Neural progenitor cell (in vitro differentiated cells): ENCODE results near the gene RCVRN. TPM values are rescaled to one million over a fixed set of nuclear protein-coding genes. Genes with fewer than 3 reads are reported as not detected.
"Not testable (repeated sequence)": the region's sequence is repeated elsewhere in the genome, so short reads cannot be mapped to it uniquely, and the experiment has no call there.

Experiments
- DNase-seq: peaks from one replicate; pipeline ENCODE4 v3.0.0-alpha.2; 2016; ENCODE audit warnings: low spot score
- H2AFZ ChIP-seq: fragments of 200-600 bp; sonication (generic); replicated peaks from 2 replicates; pipeline ENCODE4 v1.6.1; 2016; ENCODE audit warnings: antibody characterized with exemption
- H3F3A ChIP-seq: fragments of 200-600 bp; sonication (generic); 2 replicates; pipeline ENCODE4 v1.6.1; 2016; ENCODE audit warnings: antibody characterized with exemption, low read depth
- H3K27ac ChIP-seq: fragments of 200-600 bp; sonication (generic); 2 replicates; pipeline ENCODE4 v1.5.1; 2016; ENCODE audit warnings: mild to moderate bottlenecking
- H3K27me3 ChIP-seq: fragments of 200-600 bp; sonication (generic); 2 replicates; pipeline ENCODE4 v1.6.1; 2016; ENCODE audit warnings: mild to moderate bottlenecking, moderate library complexity
- H3K36me3 ChIP-seq: fragments of 200-600 bp; sonication (generic); 2 replicates; pipeline ENCODE4 v1.5.1; 2016
- H3K4me1 ChIP-seq: fragments of 200-600 bp; sonication (generic); 2 replicates; pipeline ENCODE4 v1.6.1; 2016; ENCODE audit warnings: mixed run types
- H3K4me2 ChIP-seq: fragments of 200-600 bp; sonication (generic); 2 replicates; pipeline ENCODE4 v1.6.1; 2016
- H3K4me3 ChIP-seq: fragments of 200-600 bp; sonication (generic); 2 replicates; pipeline ENCODE4 v1.5.1; 2016
- H3K79me2 ChIP-seq: fragments of 200-600 bp; sonication (generic); 2 replicates; pipeline ENCODE4 v1.6.1; 2016; ENCODE audit warnings: low read depth
- H3K9ac ChIP-seq: fragments of 200-600 bp; sonication (generic); 2 replicates; pipeline ENCODE4 v1.6.1; 2016
- H3K9me3 ChIP-seq: fragments of 200-600 bp; sonication (generic); 2 replicates; pipeline ENCODE4 v1.5.1; 2016; ENCODE audit warnings: low read depth
- H4K20me1 ChIP-seq: fragments of 200-600 bp; sonication (generic); 2 replicates; pipeline ENCODE4 v1.6.1; 2016; ENCODE audit warnings: low read depth
- H3K27ac Mint-ChIP-seq: 3 replicates; pipeline ENCODE4 v1.8.0; 2021; ENCODE audit warnings: mixed read lengths
- H3K27me3 Mint-ChIP-seq: 2 replicates; pipeline ENCODE4 v1.8.0; 2022; ENCODE audit warnings: low read depth, mild to moderate bottlenecking, inconsistent platforms, moderate library complexity, mixed read lengths; ENCODE audit not compliant: insufficient read depth
- H3K36me3 Mint-ChIP-seq: 3 replicates; pipeline ENCODE4 v1.8.0; 2021; ENCODE audit warnings: mixed read lengths
- H3K4me1 Mint-ChIP-seq: 3 replicates; pipeline ENCODE4 v1.8.0; 2021; ENCODE audit warnings: mixed read lengths
- H3K4me3 Mint-ChIP-seq: 3 replicates; pipeline ENCODE4 v1.8.0; 2021; ENCODE audit warnings: mild to moderate bottlenecking, moderate library complexity, mixed read lengths
- H3K9me3 Mint-ChIP-seq: 3 replicates; pipeline ENCODE4 v1.8.0; 2020; ENCODE audit warnings: mixed read lengths
- EZH2 ChIP-seq: fragments of 200-600 bp; sonication (generic); IDR thresholded peaks from 2 replicates; pipeline ENCODE4 v1.6.1; 2017; ENCODE audit warnings: antibody characterized with exemption, mild to moderate bottlenecking, moderate library complexity
- EZH2phosphoT487 ChIP-seq: fragments of 200-600 bp; sonication (generic); IDR thresholded peaks from 2 replicates; pipeline ENCODE4 v1.6.1; 2017; ENCODE audit warnings: antibody characterized with exemption
- total RNA-seq: library from RNA; depleted of rRNA; stranded (reverse); fragments of >200 nt; gene quantifications from 2 replicates; pipeline ENCODE4 v1.2.3, GENCODE V29; 2015; ENCODE audit warnings: low replicate concordance
- TF ChIP-seq, protein P1 (sequence below): fragments of 200-600 bp; sonication (generic); IDR thresholded peaks from 2 replicates; pipeline ENCODE4 v1.5.1; 2017; ENCODE audit warnings: antibody characterized with exemption, mild to moderate bottlenecking

Gene RCVRN
- total RNA-seq, 1 donor from 2014 or later = not detected

GRCh38 chr17:9922012-9922848, 17.2 kb upstream of the RCVRN start:
- Histone ChIP-seq H3F3A (no peaks in the 10 kb centered on the region), H3K36me3 (no peaks in the 10 kb centered on the region), H3K27me3 (no peaks in the 10 kb centered on the region), H3K9ac (no peak overlapping the region), H3K9me3 (no peaks in the 10 kb centered on the region), H3K4me2 (no peak overlapping the region), H3K79me2 (no peaks in the 10 kb centered on the region), H3K27ac (no peak overlapping the region), H3K4me1 (peaks cover 7% of the 10 kb centered on the region), H4K20me1 (no peaks in the 10 kb centered on the region), H2AFZ (no peak overlapping the region), H3K4me3 (no peak overlapping the region)
- Mint-ChIP-seq H3K4me3 (no peak overlapping the region), H3K9me3 (no peaks in the 10 kb centered on the region), H3K27ac (no peak overlapping the region), H3K36me3 (peaks cover 5% of the 10 kb centered on the region), H3K4me1 (peaks cover 13% of the 10 kb centered on the region), H3K27me3 (peaks cover 2% of the 10 kb centered on the region)
- TF ChIP-seq, protein P1, sequence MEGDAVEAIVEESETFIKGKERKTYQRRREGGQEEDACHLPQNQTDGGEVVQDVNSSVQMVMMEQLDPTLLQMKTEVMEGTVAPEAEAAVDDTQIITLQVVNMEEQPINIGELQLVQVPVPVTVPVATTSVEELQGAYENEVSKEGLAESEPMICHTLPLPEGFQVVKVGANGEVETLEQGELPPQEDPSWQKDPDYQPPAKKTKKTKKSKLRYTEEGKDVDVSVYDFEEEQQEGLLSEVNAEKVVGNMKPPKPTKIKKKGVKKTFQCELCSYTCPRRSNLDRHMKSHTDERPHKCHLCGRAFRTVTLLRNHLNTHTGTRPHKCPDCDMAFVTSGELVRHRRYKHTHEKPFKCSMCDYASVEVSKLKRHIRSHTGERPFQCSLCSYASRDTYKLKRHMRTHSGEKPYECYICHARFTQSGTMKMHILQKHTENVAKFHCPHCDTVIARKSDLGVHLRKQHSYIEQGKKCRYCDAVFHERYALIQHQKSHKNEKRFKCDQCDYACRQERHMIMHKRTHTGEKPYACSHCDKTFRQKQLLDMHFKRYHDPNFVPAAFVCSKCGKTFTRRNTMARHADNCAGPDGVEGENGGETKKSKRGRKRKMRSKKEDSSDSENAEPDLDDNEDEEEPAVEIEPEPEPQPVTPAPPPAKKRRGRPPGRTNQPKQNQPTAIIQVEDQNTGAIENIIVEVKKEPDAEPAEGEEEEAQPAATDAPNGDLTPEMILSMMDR = no peak
- no peak for TF ChIP-seq EZH2
- TF ChIP-seq EZH2phosphoT487 = no peak
- no peak for DNase-seq

GRCh38 chr17:9921216-9921615, 16.1 kb upstream of the RCVRN start:
- H3K4me3 ChIP-seq, H3K4me3 Mint-ChIP-seq, H2AFZ ChIP-seq, H3K9me3 Mint-ChIP-seq, H3K9me3 ChIP-seq, H3K9ac ChIP-seq, H4K20me1 ChIP-seq, H3K4me2 ChIP-seq, H3K27me3 Mint-ChIP-seq, H3K27ac Mint-ChIP-seq, H3K79me2 ChIP-seq, H3F3A ChIP-seq, H3K36me3 ChIP-seq, DNase-seq, H3K27me3 ChIP-seq, H3K27ac ChIP-seq, H3K4me1 ChIP-seq, H3K36me3 Mint-ChIP-seq: not testable (repeated sequence)
- peaks cover 13% of the 10 kb centered on the region for H3K4me1 Mint-ChIP-seq

DNA sequence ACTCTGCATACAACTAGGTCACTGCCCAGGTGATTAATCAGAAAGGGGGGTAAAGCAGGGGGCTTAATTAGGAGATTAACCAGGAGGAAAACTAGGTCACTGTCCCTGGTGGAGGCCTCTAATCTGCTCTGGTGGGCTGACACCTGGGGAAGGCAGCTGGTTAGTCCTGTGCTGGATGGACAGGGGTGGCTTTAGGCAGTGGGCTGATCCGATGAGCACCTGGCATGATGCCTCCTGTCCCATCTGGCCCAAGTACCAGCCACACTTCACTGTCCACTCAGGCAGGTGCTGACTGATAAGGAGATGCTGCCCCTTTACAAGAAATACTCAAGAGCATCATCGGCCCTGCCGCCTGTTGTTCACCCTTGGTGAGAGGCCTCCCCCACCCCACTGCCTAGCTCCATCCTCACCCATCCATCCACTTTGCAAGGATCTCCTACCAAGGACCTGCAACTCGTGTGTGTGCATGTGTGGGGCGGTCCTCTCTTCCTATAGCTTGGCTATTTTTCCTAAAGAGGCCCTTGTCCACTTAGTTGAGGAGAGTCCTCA, 13.8 kb upstream of the RCVRN start:
- H3K27ac Mint-ChIP-seq = no peak overlapping the region
- H3K4me1 Mint-ChIP-seq = peaks cover 8% of the 10 kb centered on the region
- Histone ChIP-seq H3K4me3 (no peak overlapping the region), H3K36me3 (no peaks in the 10 kb centered on the region), H3K79me2 (no peaks in the 10 kb centered on the region), H4K20me1 (no peaks in the 10 kb centered on the region), H3K4me1 (peaks cover 4% of the 10 kb centered on the region), H3K9ac (no peak overlapping the region), H3K27ac (no peak overlapping the region), H3K4me2 (no peak overlapping the region), H3K27me3 (no peaks in the 10 kb centered on the region), H3K9me3 (no peaks in the 10 kb centered on the region), H2AFZ (no peak overlapping the region), H3F3A (no peaks in the 10 kb centered on the region)
- H3K36me3 Mint-ChIP-seq = peaks cover 9% of the 10 kb centered on the region
- no peaks in the 10 kb centered on the region for H3K9me3 Mint-ChIP-seq
- H3K4me3 Mint-ChIP-seq = no peak overlapping the region
- peaks cover 2% of the 10 kb centered on the region for H3K27me3 Mint-ChIP-seq
- no peak for TF ChIP-seq EZH2phosphoT487
- no peak for DNase-seq

GRCh38 chr17:9918352-9918751, 13.3 kb upstream of the RCVRN start:
- Mint-ChIP-seq H3K27me3 (peaks cover 2% of the 10 kb centered on the region), H3K9me3 (no peaks in the 10 kb centered on the region), H3K36me3 (peaks cover 9% of the 10 kb centered on the region), H3K4me1 (peaks cover 8% of the 10 kb centered on the region), H3K27ac (no peak overlapping the region), H3K4me3 (no peak overlapping the region)
- no peaks in the 10 kb centered on the region for H3K79me2 ChIP-seq
- no peaks in the 10 kb centered on the region for H3K9me3 ChIP-seq
- H3K27me3 ChIP-seq = no peaks in the 10 kb centered on the region
- no peak overlapping the region for H3K4me2 ChIP-seq
- H4K20me1 ChIP-seq = no peaks in the 10 kb centered on the region
- H3K4me3 ChIP-seq = no peak overlapping the region
- H3K9ac ChIP-seq = no peak overlapping the region
- peaks cover 4% of the 10 kb centered on the region for H3K4me1 ChIP-seq
- H3F3A ChIP-seq = no peaks in the 10 kb centered on the region
- no peaks in the 10 kb centered on the region for H3K36me3 ChIP-seq
- TF ChIP-seq EZH2phosphoT487 = no peak
- TF ChIP-seq, protein P1 = no peak
- TF ChIP-seq EZH2 = no peak
- no peak overlapping the region for H2AFZ ChIP-seq
- no peak for DNase-seq
- H3K27ac ChIP-seq = no peak overlapping the region
